Astrocyte of the hippocampus (primary cell): ENCODE data around the gene CARS2.
A peak's percentile ranks its signal among the peaks of the same experiment; 100 is the strongest.

Source experiments
- DNase-seq: peaks from one replicate; pipeline ENCODE4 v3.0.0; 2011; ENCODE audit warnings: low read depth, low spot score

CARS2 gene

GRCh38 chr13:110652764-110653163 is 53.2 kb downstream of the CARS2 start:
- no peak for DNase-seq

DNA sequence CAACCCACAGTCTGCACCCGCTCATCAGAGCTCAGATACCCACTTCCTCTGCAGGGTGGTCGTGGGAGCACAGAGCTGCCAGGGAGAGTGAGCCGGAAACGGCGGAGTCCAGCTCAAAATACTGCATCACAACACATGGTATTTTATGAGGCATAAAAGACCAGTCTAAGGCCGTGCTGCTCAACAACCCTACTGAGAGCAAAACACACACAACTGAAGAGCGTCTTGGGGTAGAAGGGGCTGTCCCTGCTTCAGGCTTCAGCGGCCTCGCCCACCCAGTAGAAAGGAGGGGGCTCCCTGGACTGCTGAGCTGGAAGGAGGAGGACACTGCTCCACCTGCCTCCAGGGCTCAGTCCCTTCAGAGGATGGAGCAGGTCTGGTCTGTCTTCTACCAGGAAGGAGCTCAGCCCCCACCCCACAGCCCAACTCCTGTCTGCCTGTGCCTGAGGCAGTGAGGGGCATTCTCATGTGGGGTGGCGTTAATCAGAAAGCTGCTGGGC is 53.6 kb downstream of the CARS2 start:
- no peak for DNase-seq

DNA sequence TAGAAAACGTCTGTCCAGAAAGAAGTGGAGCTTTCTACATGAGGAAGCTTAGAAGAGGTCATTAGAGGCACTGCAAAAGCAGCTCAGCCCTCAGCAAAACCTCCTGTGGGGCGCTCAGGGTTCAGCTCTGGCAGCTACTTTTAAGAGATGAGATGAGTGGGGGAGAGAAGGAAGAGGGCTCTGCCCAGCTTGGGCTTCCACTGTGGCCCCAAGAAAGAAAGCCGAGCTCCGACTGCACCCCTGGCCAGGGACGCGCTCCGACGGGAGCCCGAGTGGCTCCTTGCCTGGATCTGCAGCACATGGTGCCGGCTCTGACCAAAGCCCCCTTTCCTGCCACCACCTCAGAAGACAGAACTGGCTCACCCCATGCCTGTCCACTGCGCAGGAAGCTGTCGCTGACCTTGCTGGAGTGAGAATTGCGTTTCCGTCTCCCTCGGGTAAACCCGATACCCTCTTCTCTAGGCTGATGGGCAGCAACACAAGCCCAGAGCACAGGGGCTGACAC is 54.1 kb downstream of the CARS2 start:
- no peak for DNase-seq

GRCh38 chr13:110651271-110651670 is 54.6 kb downstream of the CARS2 start:
- DNase-seq = no peak

DNA sequence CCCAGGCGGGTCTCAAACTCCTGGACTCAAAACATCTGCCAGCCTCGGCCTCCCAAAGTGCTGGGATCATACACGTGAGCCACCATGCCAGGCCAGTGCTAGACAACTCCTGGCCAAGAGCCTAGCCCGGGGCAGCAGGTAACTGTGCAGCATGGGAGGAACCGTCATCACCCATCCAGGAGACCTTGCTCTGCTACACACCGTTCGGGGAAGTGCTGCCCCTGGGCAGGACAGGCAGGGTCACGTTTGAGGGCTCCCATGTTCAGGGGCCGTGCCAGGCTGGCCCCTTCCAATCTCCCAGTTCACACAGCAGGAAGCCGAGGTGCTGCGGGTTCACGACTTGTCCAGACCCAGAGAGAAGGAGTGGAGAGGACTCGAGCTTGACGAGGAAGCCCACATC is 55.5 kb downstream of the CARS2 start:
- DNase-seq = no peak

- DNase-seq = no peak
Observed at GRCh38 chr13:110649551-110649950, 56.4 kb downstream of the CARS2 start.

DNA sequence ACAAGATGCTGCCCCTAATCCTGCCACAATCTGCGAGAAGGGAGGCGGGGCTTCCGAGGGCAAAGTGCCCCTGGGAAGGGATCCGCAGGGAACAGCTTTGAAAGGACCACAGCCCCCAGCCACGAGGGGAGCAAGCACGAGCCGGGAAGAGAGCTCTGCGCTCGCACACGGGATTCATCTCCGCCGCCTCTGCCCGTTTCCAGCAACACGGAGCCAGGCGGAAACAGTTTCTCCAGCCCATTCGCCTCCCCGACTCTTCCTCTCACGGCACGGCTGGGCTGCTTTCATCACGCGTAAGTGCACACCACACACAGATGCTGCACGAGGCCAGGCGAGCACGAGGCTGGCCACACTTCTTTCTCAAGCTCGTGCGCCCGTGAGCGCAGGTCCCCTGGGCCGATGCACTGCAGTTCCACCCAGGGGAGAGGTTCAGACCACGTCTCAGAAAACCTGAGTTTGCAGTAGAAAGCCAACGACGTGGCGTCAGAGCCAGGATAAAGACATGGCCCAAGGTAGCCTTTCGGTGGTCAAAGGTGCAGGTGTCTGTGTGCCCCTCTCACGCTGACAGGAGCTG is 57.0 kb downstream of the CARS2 start:
- no peak for DNase-seq

GRCh38 chr13:110648146-110648819 is 57.6 kb downstream of the CARS2 start:
- no peak for DNase-seq

DNA sequence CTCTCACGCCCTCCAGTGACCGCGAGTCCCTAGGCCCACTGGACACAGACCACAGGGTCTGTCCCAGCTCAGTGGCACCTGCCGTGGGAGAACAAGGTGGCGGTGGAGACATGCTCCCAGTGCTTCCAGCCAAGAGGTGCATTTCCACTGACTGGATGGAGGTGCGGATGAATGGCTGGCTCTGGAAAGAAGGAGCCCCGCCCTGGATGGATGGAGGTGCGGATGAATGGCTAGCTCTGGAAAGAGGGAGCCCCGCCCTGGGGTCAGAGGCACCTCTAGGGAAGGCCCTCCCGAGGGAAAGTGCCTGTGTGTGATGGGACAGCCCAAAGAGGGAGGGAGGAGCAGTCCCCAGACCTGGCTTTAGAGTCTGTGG is 58.6 kb downstream of the CARS2 start:
- no peak for DNase-seq

DNA sequence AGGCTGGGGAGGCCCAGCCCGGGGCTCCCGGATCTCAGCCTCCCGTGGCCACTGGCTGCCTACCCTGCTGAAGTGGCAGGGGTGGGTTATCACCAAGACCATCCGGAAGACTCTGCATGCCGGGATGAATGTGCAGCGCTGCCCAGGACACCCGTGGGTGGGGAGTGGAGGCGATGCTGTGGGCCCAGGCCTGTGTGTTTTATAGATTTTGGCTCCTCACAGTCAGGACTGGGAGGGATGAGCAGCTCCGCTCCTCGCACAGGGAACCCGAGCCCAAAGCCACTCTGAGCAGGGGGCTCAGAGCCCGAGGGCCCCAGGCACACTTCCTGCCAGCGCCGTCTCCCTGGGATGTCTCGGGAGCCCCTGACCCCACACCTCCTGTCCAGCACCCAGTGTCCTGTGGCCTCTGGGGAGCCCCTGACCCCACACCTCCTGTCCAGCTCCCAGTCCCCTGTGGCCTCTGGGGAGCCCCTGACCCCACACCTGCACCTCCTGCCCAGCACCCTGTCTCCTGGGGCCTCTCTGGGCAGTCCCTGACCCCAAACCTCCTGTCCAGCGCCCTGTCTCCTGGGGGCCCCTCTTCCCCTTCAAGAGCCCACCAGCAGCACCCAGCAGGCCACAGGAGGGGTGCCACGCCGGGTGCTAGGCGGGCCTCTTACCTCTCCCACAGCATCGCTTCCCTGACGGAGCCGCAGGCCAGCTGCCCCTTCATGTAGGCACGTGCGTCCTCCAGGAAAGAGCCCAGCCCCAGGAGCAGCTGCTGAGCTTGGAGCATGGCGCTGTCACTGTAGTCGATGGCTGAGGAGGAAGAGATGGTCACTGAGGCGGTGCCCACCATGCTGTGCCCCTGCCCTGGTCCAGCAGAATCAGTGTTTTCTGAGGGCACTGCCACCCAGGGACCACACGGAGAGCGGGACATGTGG is 59.2 kb downstream of the CARS2 start:
- no peak for DNase-seq

DNA sequence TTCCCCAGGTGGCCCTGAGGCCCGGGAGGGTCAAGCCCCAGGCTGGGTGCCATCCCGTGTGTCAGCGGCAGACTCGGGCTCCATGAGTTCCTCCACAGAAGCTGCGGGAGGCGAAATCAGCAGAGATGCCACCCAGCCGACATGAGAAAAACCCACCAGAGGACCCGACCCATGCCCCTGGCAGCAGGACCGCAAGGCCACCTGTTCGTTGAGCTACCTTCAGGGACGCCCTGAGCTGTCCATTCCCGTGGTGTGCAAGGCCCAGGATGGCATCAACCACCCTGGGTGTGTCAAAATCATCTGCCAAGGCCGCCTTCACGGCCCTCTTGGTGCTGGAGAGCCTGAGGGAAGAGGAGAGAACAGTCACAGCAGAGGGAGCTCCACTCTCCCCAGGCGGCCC is 60.2 kb downstream of the CARS2 start:
- no peak for DNase-seq

DNA sequence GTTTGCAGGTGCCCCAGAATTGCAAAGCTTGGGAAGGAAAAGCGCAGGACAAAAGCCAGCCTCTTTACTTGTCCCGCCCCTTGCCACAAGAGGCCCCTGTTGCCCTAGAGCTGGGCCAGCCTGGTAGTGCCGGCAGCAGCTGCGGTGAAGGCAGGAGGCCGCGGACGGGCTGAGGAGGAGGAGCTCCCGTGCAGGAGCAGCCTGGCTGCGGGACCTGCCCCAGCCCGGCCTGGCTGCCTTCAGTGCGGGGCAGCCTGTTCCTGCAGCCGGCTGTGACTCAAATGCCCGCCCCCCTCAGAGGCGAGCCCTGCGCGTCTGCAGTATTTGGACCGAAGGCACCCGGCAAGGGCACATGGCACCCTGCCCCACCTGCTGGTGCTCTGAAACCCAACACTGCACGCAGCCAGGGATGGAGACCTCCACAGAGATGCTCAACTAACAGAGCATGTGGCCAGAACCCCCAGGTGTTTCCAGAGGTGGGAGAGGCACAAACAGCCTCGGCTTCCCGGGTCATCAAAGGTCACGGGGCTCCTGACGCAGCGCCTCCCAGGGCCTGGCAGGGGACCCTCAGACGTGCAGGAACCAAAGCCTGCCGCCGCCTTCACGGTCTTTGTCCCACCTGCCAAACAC is 60.9 kb downstream of the CARS2 start:
- peak; percentile 88 for DNase-seq

DNA sequence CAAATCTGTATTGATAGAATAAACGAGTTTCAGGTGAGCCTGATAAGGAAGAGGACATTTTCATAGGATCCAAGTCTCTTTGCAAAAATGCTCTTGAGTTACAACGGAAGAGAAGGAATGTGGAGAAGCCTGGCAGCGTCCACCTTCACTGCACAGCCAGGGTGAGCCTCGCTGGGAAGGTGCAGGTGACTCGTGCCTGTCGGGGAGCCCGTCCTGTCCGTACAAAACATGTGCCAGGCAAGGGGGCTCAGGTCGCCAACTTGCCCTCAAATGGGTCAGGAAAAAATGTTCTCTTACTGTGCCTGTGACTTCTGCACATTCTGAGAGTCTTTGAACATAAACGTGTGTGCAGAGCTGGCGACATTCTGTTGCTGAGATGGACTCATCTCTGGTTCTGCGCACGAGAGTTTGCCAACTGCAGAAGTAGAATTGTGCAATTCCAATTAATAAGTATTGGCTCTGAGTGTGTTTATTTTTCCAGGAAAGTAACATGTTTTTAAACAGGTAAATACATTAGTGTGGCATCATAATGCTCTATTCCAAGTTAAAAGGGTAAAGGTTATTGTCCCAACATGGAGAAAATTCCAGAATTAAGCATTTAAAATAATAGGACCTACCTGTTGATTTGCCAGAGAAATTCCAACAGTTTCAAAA is 62.0 kb downstream of the CARS2 start:
- DNase-seq = no peak

GRCh38 chr13:110643324-110643723 is 62.6 kb downstream of the CARS2 start:
- no peak for DNase-seq

GRCh38 chr13:110642291-110642981 is 63.5 kb downstream of the CARS2 start:
- no peak for DNase-seq

GRCh38 chr13:110641055-110642015 is 64.6 kb downstream of the CARS2 start:
- peak; percentile 41 for DNase-seq

GRCh38 chr13:110640591-110641029 is 65.3 kb downstream of the CARS2 start:
- DNase-seq = peak; percentile 71

DNA sequence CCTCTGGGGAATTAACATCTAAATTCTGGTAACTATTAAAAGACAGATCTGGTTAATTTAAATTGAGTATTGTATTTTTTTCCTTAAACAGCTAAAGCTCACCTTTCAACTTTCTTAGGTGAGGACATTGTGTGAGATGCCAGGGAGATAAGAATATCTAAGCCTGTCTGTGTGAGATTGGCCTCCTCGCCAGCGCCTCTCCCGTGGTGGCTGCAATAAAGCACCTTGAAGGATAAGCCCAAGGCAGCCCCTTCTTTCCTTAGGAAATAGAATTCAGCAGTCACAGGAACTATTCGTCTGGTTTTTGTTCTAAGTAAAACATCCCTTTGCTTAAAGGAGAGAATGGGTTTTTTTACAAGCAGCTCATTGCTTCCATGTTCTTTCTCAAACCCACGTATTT is 66.0 kb downstream of the CARS2 start:
- no peak for DNase-seq
